Liver (tissue), 9 donors: Measurements from ENCODE around the gene COX17. TPM values are rescaled to one million over a fixed set of nuclear protein-coding genes. Genes with fewer than 3 reads are reported as not detected.

ENCODE experiments used
- DNase-seq: peaks from one replicate; pipeline ENCODE4 v3.0.0-alpha.2; 2017; ENCODE audit warnings: low spot score
- H3K27ac ChIP-seq, 2 donors: one replicate each; pipeline ENCODE4 v1.7.0; 2013; ENCODE audit warnings: inconsistent platforms in 2 of 2, low read length in 2 of 2, control low read depth in 1 of 2, low read depth in 1 of 2, mild to moderate bottlenecking in 1 of 2
- H3K27me3 ChIP-seq, 4 donors: one replicate each; pipeline versions ENCODE4 v1.6.1 to v1.7.0; 2013; ENCODE audit warnings: low read length in 3 of 4, inconsistent platforms in 1 of 4, mild to moderate bottlenecking in 1 of 4, moderate library complexity in 1 of 4; ENCODE audit not compliant: control insufficient read depth in 4 of 4, insufficient read depth in 4 of 4
- H3K36me3 ChIP-seq, 4 donors: one replicate each; pipeline versions ENCODE4 v1.6.1 to v1.7.0; 2013; ENCODE audit warnings: low read length in 3 of 4, mild to moderate bottlenecking in 3 of 4, low read depth in 1 of 4, moderate library complexity in 1 of 4; ENCODE audit not compliant: control insufficient read depth in 4 of 4, insufficient read depth in 3 of 4
- H3K4me1 ChIP-seq, 4 donors: one replicate each; pipeline versions ENCODE4 v1.6.1 to v1.7.0; 2013; ENCODE audit warnings: low read length in 3 of 4, mild to moderate bottlenecking in 3 of 4, moderate library complexity in 1 of 4; ENCODE audit not compliant: control insufficient read depth in 4 of 4, insufficient read depth in 4 of 4
- H3K4me3 ChIP-seq, 3 donors: one replicate each; pipeline versions ENCODE4 v1.6.1 to v1.7.0; 2013; ENCODE audit warnings: low read length in 3 of 3, control low read depth in 1 of 3, low read depth in 1 of 3, mild to moderate bottlenecking in 1 of 3
- H3K9ac ChIP-seq, 2 donors: one replicate each; pipeline ENCODE4 v1.7.0; 2013; ENCODE audit warnings: low read length in 2 of 2, mild to moderate bottlenecking in 2 of 2, moderate library complexity in 2 of 2, control low read depth in 1 of 2, low read depth in 1 of 2
- H3K9me3 ChIP-seq, 4 donors: one replicate each; pipeline versions ENCODE4 v1.6.1 to v1.7.0; 2013; ENCODE audit warnings: low read length in 3 of 4; ENCODE audit not compliant: control insufficient read depth in 4 of 4
- ATF3 ChIP-seq: IDR thresholded peaks from 2 replicates; pipeline ENCODE4 v1.6.1; 2016; ENCODE audit warnings: antibody characterized with exemption
- CTCF ChIP-seq: fragments of 150-350 bp; IDR thresholded peaks from 2 replicates; pipeline ENCODE4 v1.5.1; 2017; ENCODE audit warnings: improper control_type of control experiment, low read depth, low read length; ENCODE audit not compliant: missing input control
- EGR1 ChIP-seq, 2 donors: IDR thresholded peaks; 2 replicates each; pipeline ENCODE4 v1.6.1; 2016 to 2018; ENCODE audit warnings: antibody characterized with exemption in 2 of 2, low read depth in 2 of 2
- FOXA1 ChIP-seq: IDR thresholded peaks from 2 replicates; pipeline ENCODE4 v1.6.1; 2016; ENCODE audit warnings: antibody characterized with exemption
- GABPA ChIP-seq, 2 donors: IDR thresholded peaks in 1 of 2; conservative IDR thresholded peaks in 1 of 2; 2 replicates each; pipeline ENCODE4 v1.6.1; 2016; ENCODE audit warnings: antibody characterized with exemption in 2 of 2, mild to moderate bottlenecking in 1 of 2, moderate library complexity in 1 of 2
- HNF4A ChIP-seq, 2 donors: conservative IDR thresholded peaks; 2 replicates each; pipeline ENCODE4 v1.6.1; 2016; ENCODE audit warnings: antibody characterized with exemption in 2 of 2, mild to moderate bottlenecking in 2 of 2
- JUND ChIP-seq, 2 donors: IDR thresholded peaks; 2 replicates each; pipeline ENCODE4 v1.6.1; 2016; ENCODE audit warnings: antibody characterized with exemption in 2 of 2
- MAX ChIP-seq: IDR thresholded peaks from 2 replicates; pipeline ENCODE4 v1.6.1; 2016; ENCODE audit warnings: antibody characterized with exemption
- NR2F2 ChIP-seq: IDR thresholded peaks from 2 replicates; pipeline ENCODE4 v1.6.1; 2016; ENCODE audit warnings: antibody characterized with exemption
- RAD21 ChIP-seq, 2 donors: IDR thresholded peaks; 2 replicates each; pipeline ENCODE4 v1.6.1; 2016; ENCODE audit warnings: antibody characterized with exemption in 2 of 2, mild to moderate bottlenecking in 2 of 2
- REST ChIP-seq: IDR thresholded peaks from 2 replicates; pipeline ENCODE4 v1.6.1; 2016; ENCODE audit warnings: antibody characterized with exemption, mild to moderate bottlenecking
- RXRA ChIP-seq, 2 donors: IDR thresholded peaks; 2 replicates each; pipeline ENCODE4 v1.6.1; 2017 to 2018; ENCODE audit warnings: antibody characterized with exemption in 2 of 2, mild to moderate bottlenecking in 1 of 2
- SP1 ChIP-seq: IDR thresholded peaks from 2 replicates; pipeline ENCODE4 v1.6.1; 2018; ENCODE audit warnings: antibody characterized with exemption, mild to moderate bottlenecking
- TAF1 ChIP-seq: conservative IDR thresholded peaks from 2 replicates; pipeline ENCODE4 v1.6.1; 2016; ENCODE audit warnings: antibody characterized with exemption, mild to moderate bottlenecking
- YY1 ChIP-seq: IDR thresholded peaks from 2 replicates; pipeline ENCODE4 v1.6.1; 2016; ENCODE audit warnings: antibody characterized with exemption, mild to moderate bottlenecking
- ZBTB33 ChIP-seq: IDR thresholded peaks from 2 replicates; pipeline ENCODE4 v1.6.1; 2016; ENCODE audit warnings: antibody characterized with exemption
- WGBS: extraction: QIAGEN DNeasy Blood & Tissue Kit; methylation state at CpG from one replicate; pipeline ENCODE4 v1.1.7; 2013; 5-methylcytosine and 5-hydroxymethylcytosine counted together
- polyA plus RNA-seq, 2 donors: library from polyadenylated mRNA; stranded (reverse) in 1 of 2; unstranded in 1 of 2; fragments of 200-250 nt in 1 of 2; fragments of >200 nt in 1 of 2; fragmentation: Nextera tagmentation in 1 of 2; extraction: Ambion mirVana in 1 of 2; gene quantifications; one replicate each; pipeline versions ENCODE4 v1.2.1 to v1.2.3, GENCODE V29; 2013 to 2015
- total RNA-seq, 2 donors: library from RNA; depleted of rRNA; stranded (reverse); fragments of >200 nt; gene quantifications; one replicate each; pipeline ENCODE4 v1.2.3, GENCODE V29; 2014
- donor health status: healthy.
- donor health status: healthy.
- donor health status: healthy.
- donor health status: healthy.
- donor health status: healthy.

The COX17 gene
- total and polyA plus RNA-seq, 4 donors = 10.3 to 164 (median 49.0) TPM

GRCh38 chr3:119672776-119673175 is 4.4 kb downstream of the COX17 start:
- Histone ChIP-seq H3K27ac (no peak overlapping the region), H3K9me3 (no peaks in the 10 kb centered on the region), H3K9ac (no peak overlapping the region), H3K36me3 (peaks cover 8 to 34% (median 25%) of the 10 kb centered on the region in 4 donors), H3K4me1 (peaks cover 1 to 18% (median 11%) of the 10 kb centered on the region in 4 donors), H3K4me3 (no peak overlapping the region), H3K27me3 (no peaks in the 10 kb centered on the region)
- TF ChIP-seq CTCF = no peak
- TF ChIP-seq SP1 = no peak
- no peak for TF ChIP-seq EGR1 (IDR thresholded peaks at IDR 0.05; ENCODE audit: low read depth in 2 of 2)
- TF ChIP-seq GABPA (IDR thresholded peaks at IDR 0.05 in 1 of 2, conservative IDR thresholded peaks at IDR 0.05 in 1 of 2) = no peak
- TF ChIP-seq ATF3 = no peak
- no peak for TF ChIP-seq RAD21 (IDR thresholded peaks at IDR 0.05)
- TF ChIP-seq HNF4A (conservative IDR thresholded peaks at IDR 0.05) = no peak
- no peak for TF ChIP-seq JUND (IDR thresholded peaks at IDR 0.05)
- no peak for TF ChIP-seq TAF1
- no peak for TF ChIP-seq FOXA1
- TF ChIP-seq MAX = no peak
- no peak for TF ChIP-seq RXRA (IDR thresholded peaks at IDR 0.05)
- WGBS = 87% methylated on average over 2 of the region's 2 CpGs
- no peak for DNase-seq

GRCh38 chr3:119669906-119670570 is 7.2 kb downstream of the COX17 start:
- no peak for TF ChIP-seq EGR1 (IDR thresholded peaks at IDR 0.05; ENCODE audit: low read depth in 2 of 2)
- peak; percentile 54 for TF ChIP-seq NR2F2
- TF ChIP-seq MAX = no peak
- no peak for TF ChIP-seq REST
- no peak for TF ChIP-seq YY1
- no peak for TF ChIP-seq FOXA1
- no peak for TF ChIP-seq ZBTB33
- TF ChIP-seq TAF1 = no peak
- 92% methylated on average over 5 of the region's 5 CpGs for WGBS
- H3K9ac ChIP-seq = no peak overlapping the region
- no peak for DNase-seq
- no peak overlapping the region for H3K4me3 ChIP-seq
- H3K36me3 ChIP-seq = peaks cover 8 to 34% (median 25%) of the 10 kb centered on the region in 4 donors
- H3K27me3 ChIP-seq = no peaks in the 10 kb centered on the region
- H3K4me1 ChIP-seq = peaks cover 0 to 1% (median 0%) of the 10 kb centered on the region in 4 donors
- no peaks in the 10 kb centered on the region for H3K9me3 ChIP-seq
- no peak overlapping the region for H3K27ac ChIP-seq
